Stimulated activated CD8-positive, alpha-beta memory T cell treated with anti-CD3 and anti-CD28 coated beads, Interleukin-7, amount 100 ng/mL, for 24 hours (primary cell): ENCODE measurements around the gene HNRNPU.

Experiments used
- DNase-seq: peaks from one replicate; pipeline ENCODE4 v3.0.0-alpha.2; 2020; ENCODE audit warnings: low read depth

HNRNPU gene

GRCh38 chr1:244864253-244865027 is at the start of gene HNRNPU:
Gene HNRNPU (minus strand): TSS chr1:244864543. CDS start chr1:244864307, 236 bp downstream.
- DNase-seq: peak; percentile 91

GRCh38 chr1:244913806-244914205 is 49.5 kb upstream of the HNRNPU start:
- no peak for DNase-seq

GRCh38 chr1:244904119-244904518 is 39.8 kb upstream of the HNRNPU start:
- no peak for DNase-seq

- DNase-seq: no peak
Measured at GRCh38 chr1:244901400-244902015, 37.2 kb upstream of the HNRNPU start.

GRCh38 chr1:244897476-244898254 is 33.3 kb upstream of the HNRNPU start:
- no peak for DNase-seq

GRCh38 chr1:244896550-244896949 is 32.2 kb upstream of the HNRNPU start:
- DNase-seq: no peak

- no peak for DNase-seq
Measured at GRCh38 chr1:244893836-244894235, 29.5 kb upstream of the HNRNPU start.

GRCh38 chr1:244887281-244887680 is 22.9 kb upstream of the HNRNPU start:
- no peak for DNase-seq

GRCh38 chr1:244881552-244882280 is 17.4 kb upstream of the HNRNPU start:
- no peak for DNase-seq

- no peak for DNase-seq
Measured at GRCh38 chr1:244878681-244879080, 14.3 kb upstream of the HNRNPU start.

- DNase-seq: no peak
Measured at GRCh38 chr1:244876228-244876910, 12.0 kb upstream of the HNRNPU start.

- no peak for DNase-seq
Measured at GRCh38 chr1:244874974-244875579, 10.7 kb upstream of the HNRNPU start.

GRCh38 chr1:244869950-244870349 is 5.6 kb upstream of the HNRNPU start:
- no peak for DNase-seq

GRCh38 chr1:244869364-244869827 is 5.1 kb upstream of the HNRNPU start:
- no peak for DNase-seq

GRCh38 chr1:244868484-244869363 is 4.4 kb upstream of the HNRNPU start:
- no peak for DNase-seq

GRCh38 chr1:244866355-244866754 is 2.0 kb upstream of the HNRNPU start:
- DNase-seq: no peak

- DNase-seq: no peak
Measured at GRCh38 chr1:244865820-244866219, 1.5 kb upstream of the HNRNPU start.

- DNase-seq: no peak
Measured at GRCh38 chr1:244865028-244865371, 657 bp upstream of the HNRNPU start.

- DNase-seq: peak; percentile 4
Measured at GRCh38 chr1:244863491-244864252, 671 bp downstream of the HNRNPU start.
